B cell (primary cell): ENCODE measurements around the gene CTRB1.

Experiments
- EZH2 ChIP-seq: IDR thresholded peaks from 2 replicates; pipeline ENCODE4 v1.6.1; 2012; ENCODE audit warnings: borderline replicate concordance, low read depth, mild to moderate bottlenecking, moderate library complexity, low read length; ENCODE audit not compliant: insufficient read depth, poor library complexity, severe bottlenecking
- TF ChIP-seq, protein P1 (sequence below): fragments of 200-600 bp; IDR thresholded peaks from one replicate; pipeline ENCODE4 v1.8.0; 2022; ENCODE audit warnings: antibody characterized with exemption, mild to moderate bottlenecking

GRCh38 chr16:75261590-75262078 lies 42.8 kb downstream of the CTRB1 start:
- TF ChIP-seq, protein P1, sequence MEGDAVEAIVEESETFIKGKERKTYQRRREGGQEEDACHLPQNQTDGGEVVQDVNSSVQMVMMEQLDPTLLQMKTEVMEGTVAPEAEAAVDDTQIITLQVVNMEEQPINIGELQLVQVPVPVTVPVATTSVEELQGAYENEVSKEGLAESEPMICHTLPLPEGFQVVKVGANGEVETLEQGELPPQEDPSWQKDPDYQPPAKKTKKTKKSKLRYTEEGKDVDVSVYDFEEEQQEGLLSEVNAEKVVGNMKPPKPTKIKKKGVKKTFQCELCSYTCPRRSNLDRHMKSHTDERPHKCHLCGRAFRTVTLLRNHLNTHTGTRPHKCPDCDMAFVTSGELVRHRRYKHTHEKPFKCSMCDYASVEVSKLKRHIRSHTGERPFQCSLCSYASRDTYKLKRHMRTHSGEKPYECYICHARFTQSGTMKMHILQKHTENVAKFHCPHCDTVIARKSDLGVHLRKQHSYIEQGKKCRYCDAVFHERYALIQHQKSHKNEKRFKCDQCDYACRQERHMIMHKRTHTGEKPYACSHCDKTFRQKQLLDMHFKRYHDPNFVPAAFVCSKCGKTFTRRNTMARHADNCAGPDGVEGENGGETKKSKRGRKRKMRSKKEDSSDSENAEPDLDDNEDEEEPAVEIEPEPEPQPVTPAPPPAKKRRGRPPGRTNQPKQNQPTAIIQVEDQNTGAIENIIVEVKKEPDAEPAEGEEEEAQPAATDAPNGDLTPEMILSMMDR, result no peak
- TF ChIP-seq EZH2, result no peak
